Activated effector memory CD4-positive, alpha-beta T cell treated with Interleukin-2 at 50 U/mL for 16 hours (primary cell): ENCODE data around the gene TMEM232.
"Not testable (repeated sequence)": the region's sequence is repeated elsewhere in the genome, so short reads cannot be mapped to it uniquely, and the experiment has no call there.

Source experiments
- DNase-seq: peaks from one replicate; pipeline ENCODE4 v3.0.0-alpha.2; 2020

Gene TMEM232

GRCh38 chr5:110705349-110705748 is 21.1 kb downstream of the TMEM232 start:
- no peak for DNase-seq

DNA sequence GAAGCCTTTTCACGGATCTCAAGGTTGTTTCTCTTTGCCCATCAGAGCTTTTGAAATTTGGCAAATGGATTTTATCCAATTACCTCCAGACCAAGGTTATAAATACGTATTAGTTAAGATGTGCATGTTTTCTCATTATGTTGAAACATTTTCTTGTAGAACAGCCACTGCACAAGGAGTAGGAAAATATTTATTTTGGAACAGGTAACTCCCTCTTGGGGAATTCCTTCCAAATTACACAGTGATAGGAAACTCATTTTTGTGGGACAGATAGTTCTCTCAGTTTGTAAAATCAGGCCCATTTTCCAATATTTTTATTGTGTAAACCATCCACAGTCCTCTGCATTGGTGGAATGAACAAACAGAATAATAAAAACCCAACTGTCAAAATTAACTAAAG is 23.0 kb downstream of the TMEM232 start:
- DNase-seq, result no peak

GRCh38 chr5:110702704-110703103 is 23.8 kb downstream of the TMEM232 start:
- DNase-seq, result no peak

GRCh38 chr5:110702300-110702699 is 24.2 kb downstream of the TMEM232 start:
- no peak for DNase-seq

DNA sequence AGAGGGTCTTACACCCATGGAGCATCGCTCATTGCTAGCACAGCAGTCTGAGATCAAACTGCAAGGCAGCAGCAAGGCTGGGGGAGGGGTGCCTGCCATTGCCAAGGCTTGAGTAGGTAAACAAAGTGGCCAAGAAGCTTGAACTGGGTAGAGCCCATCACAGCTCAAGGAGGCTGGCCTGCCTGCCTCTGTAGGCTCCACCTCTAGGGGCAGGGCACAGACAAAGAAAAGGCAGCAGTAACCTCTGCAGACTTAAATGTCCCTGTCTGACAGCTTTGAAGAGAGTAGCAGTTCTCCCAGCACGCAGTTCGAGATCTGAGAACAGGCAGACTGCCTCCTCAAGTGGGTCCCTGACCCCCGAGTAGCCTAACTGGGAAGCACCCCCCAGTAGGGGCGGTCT is 33.8 kb downstream of the TMEM232 start:
- DNase-seq, result not testable (repeated sequence)

GRCh38 chr5:110690587-110690986 is 35.9 kb downstream of the TMEM232 start:
- DNase-seq, result not testable (repeated sequence)

- DNase-seq, result no peak
Observed at GRCh38 chr5:110687485-110687884, 39.0 kb downstream of the TMEM232 start.

DNA sequence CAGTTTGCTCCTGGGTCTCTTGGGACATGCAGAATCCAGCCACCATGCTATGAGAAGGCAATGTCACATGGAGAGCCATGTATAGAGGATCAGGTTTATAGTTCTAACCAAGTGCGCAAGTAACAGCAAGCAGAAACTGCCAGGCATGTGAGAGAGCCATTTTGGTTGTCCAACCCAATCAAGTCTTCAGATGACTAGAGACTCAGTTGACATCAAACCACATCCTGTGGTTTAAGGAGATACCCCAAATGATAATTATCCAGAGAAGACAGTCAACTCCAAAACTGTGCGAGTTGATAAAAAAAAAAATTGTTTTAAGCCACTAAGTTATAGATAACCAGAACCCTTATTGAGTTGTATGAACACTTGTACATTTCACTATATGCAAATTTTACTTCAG is 40.2 kb downstream of the TMEM232 start:
- DNase-seq, result no peak

DNA sequence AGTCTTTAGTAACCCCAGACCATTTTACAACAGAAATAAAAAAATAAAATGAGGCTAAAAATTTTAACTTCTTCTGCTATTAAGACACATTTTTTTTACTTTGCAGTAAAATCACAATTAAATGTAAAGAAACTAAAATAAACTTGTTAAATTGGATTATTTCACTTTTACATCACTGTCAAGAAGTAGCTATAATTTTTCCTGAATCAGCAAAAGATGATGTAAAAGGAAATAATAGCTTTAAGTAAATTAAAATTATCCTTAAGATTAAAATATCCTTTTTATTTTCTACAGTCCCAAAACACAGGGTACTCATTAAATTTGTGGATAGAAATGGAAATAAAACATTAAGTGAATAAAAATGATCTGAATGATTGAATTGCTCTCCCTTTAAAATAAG is 44.5 kb downstream of the TMEM232 start:
- no peak for DNase-seq

DNA sequence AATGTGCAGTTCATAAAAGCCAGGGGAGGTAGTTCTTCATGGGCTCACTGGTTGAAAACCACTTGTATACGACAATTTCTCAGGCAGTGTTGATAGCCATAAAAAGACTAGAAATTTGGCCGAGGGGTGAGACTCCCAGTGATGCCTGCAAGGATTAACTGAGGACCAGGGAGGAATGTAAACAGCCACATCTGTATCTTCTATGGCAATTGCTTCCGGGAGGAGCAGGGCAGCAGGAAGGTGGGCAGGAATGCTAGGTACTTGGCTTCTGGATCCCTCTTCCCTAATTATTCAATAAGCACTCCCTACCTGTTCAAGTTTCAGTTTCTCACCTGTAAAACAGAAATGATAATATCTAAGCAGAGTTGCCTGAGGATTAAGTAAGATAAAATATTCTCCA is 45.4 kb downstream of the TMEM232 start:
- DNase-seq, result no peak

- DNase-seq, result not testable (repeated sequence)
Observed at GRCh38 chr5:110676554-110676953, 49.9 kb downstream of the TMEM232 start.

DNA sequence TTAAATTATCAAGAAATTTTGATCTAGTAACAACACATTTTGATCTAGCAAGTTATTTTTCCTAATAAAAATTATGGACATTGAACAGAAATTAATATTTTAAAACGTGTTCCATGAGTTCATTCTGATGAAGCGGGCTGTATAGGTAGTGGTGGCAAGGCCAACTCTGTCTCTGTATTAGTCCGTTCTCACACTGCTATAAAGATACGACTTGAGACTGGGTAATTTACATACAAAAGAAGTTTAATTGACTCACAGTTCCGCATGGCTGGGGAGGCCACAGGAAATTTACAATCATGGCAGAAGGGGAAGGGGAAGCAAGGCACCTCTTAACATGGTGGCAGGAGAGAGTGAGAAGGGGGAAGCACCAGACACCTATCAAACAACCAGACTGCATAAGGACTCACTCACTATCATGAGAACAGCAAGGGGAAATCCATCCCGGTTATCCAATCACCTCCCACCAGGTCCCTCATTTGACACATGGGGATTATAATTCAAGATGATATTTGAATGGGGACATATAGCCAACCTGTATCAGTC is 61.2 kb downstream of the TMEM232 start:
- no peak for DNase-seq

GRCh38 chr5:110663525-110663924 is 62.9 kb downstream of the TMEM232 start:
- no peak for DNase-seq

GRCh38 chr5:110658006-110658405 is 68.5 kb downstream of the TMEM232 start:
- DNase-seq, result no peak

DNA sequence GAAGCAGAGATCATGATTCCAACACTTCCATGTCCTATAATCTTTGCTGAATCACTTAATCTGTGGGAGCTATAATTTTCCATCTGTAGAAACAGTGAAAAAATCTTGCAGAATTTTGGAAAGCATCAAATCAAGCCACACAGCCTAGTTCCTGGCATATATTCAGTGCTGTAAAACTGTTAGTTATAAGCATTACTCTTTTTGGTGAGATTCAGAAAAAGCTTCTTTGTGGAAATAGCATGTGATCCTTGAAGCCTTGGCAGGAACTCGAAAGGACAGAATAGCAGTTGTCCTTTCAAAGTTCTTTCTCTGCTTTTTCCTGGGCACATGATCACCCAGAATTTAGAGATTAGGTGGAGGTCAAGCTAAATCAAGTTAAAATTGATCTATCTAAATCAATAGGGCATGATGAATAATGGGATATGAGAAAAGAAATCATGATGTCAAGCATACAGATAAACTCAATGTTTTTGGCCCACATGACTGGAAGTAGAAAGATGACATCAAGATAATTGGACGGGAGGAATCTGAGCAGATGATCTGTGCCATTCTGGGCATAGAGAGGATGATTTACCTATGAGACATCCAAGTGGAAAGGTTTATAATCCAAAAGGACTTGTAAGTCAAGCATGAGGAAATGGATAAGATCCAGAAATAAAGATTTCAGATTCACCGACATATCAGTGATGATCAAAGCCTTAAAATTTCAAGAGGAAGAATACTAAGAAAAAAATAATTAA is 73.1 kb downstream of the TMEM232 start:
- no peak for DNase-seq

DNA sequence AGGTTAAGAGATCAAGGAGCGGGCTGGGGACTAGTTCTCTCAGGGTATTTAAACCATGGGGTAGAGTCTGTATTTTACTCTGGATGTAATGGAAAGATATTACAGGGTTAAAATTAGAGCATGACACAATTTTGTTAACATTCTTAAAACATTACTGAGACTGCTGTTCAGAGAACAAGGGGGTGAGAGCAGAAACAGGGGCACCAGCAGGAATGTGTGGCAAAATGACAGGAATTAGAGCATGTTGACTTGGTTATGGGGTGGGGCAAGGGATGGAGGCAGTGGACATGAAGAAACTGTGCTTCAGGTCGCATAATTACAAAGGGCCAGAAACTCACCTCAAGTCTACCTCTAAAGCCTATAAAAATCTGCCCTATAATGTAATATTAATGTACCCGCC is 75.0 kb downstream of the TMEM232 start:
- DNase-seq, result no peak

- DNase-seq, result no peak
Observed at GRCh38 chr5:110644357-110644756, 82.1 kb downstream of the TMEM232 start.

GRCh38 chr5:110638970-110639902 is 87.2 kb downstream of the TMEM232 start:
- no peak for DNase-seq

DNA sequence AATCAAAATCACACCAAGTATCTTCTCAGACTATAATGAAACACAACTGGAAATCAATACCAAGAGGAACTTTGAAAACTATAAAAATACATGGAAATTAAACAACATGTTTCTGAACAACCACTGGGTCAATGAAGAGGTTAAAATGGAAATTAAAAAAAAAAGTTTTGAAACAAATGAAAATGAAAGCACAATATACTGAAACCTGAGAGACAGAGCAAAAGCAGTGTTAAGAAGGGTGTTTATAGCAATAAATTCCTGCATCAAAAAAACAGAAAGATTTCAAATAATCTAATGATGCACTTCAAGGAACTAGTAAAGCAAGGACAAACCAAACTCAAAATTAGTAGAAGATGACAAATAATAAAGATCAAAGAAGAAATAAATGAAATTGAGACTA is 92.0 kb downstream of the TMEM232 start:
- no peak for DNase-seq

DNA sequence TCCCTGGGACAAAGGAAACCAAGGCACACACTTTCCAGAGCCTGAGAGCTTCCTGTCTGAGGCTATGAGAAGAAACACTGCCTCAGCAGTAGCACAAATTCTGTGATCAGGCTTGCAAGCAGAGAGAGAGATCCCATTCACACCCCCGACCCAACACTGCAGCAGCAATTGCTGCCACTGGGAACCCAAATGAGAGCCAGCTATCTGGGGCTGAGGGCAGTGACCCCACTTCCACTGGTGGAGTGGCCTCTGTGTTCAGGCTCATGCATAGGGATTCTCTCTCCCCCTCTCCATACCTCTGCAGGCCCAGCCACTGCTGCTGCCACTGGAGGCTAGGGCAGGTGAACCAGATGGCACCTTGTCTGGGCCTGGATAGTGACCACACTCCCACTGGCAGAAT is 95.2 kb downstream of the TMEM232 start:
- no peak for DNase-seq

DNA sequence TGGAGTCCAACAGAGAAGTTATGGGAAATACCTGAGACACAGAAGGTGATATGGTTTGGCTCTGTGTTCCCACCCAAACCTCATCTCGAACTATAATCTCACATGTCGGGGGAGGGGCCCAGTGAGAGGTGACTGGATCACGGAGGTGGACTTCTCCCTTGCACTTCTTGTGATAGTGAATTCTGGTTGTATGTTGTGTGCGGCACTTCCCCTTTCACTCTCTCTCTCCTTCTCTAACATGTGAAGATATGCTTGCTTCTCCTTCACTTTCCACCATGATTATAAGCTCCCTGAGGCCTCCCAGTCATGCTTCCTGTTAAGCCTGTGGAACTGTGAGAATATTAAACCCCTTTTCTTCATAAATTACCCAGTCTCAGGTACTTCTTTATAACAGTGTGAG is 96.1 kb downstream of the TMEM232 start:
- no peak for DNase-seq

GRCh38 chr5:110625376-110625999 is 101.0 kb downstream of the TMEM232 start:
- DNase-seq, result no peak

- no peak for DNase-seq
Observed at GRCh38 chr5:110623874-110624273, 102.6 kb downstream of the TMEM232 start.
